ENCODE data around the gene ESYT1.
A peak's percentile ranks its signal among the peaks of the same experiment; 100 is the strongest.

The ESYT1 gene

DNA sequence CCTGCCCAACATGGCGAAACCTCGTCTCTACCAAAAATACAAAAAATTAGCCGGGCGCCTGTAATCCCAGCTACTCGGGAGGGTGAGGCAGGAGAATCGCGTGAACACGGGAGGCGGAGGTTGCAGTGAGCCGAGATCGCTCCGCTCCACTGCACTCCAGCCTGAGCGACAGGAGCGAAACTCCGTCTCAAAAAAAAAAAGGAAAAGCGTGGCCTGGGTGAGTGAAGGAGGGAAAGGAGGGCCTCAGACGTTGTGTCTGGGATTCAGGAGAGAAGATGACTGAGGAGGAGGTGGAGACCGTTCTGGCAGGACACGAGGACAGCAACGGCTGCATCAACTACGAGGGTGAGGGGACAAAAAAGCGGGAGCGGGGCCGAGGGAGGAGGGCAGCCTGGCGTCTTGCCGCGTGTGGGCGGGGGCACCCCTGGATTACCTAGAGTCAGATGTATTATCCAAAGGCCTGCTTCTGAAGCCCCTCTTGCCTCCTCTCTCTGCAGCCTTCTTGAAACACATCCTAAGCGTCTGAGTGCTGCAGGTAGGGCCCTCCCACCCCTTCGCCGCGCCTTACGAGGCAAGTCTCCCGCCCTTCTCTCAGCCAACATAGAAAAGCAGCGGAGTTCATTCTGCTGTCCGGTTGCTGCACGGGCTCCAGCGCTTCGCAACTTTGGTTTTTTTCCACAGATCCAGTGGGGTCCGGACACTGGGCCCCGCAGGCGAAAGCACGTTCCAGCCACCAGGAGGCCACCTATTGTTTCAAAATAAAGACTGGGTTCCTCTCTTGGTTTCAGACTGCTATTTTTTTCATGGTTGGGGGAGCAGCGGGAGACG lies 29.3 kb downstream of the ESYT1 start:
- peak; percentile 62 for DNase-seq

DNA sequence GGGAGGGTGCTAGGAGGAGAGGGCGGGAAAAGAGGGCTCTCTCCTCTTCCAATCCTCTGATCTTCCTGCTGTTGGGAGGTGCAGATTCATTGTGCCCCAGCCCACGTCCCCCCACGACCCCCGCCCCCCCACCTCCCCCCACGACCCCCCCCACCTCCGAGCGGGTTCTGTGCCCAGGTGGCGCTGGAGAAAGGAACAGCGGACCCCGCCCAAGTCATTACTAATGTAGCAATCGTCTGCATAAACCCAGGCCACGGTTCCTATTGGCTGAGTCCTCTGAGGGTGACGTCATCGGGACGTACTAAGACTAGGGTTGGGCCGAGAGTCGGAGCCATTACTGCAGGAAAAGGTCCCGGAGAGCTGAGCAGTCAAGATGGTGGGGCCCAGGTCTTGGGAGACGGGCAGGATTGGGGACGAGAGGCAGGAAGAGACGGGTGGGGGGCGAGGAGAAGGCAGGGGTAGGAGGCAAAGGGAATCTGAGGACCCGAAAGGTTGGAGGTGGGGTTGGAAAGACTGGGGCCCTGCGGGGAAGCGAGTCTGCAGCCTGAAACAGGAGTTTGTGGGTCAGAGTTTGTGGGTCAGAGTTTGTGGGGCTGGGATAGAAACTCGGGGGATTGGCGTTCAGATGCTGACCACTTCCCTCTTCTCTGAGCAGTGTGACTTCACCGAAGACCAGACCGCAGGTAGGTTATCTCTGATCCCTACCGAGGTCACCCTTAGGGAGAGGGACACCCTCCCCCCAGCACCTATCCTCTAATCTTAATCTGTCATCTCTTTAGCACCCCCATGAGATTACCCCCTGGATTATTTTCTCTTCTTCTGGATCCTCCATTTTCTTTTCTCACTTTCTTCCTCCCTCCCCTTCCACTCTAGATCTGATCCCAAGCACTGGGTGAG lies 30.2 kb downstream of the ESYT1 start, which contains the start of gene MYL6:
Gene MYL6, plus strand, starts transcription at position 331 of the 897 bp plus-strand sequence. Its CDS starts 43 bp downstream, at position 374.
- DNase-seq = peak; percentile 85

DNA sequence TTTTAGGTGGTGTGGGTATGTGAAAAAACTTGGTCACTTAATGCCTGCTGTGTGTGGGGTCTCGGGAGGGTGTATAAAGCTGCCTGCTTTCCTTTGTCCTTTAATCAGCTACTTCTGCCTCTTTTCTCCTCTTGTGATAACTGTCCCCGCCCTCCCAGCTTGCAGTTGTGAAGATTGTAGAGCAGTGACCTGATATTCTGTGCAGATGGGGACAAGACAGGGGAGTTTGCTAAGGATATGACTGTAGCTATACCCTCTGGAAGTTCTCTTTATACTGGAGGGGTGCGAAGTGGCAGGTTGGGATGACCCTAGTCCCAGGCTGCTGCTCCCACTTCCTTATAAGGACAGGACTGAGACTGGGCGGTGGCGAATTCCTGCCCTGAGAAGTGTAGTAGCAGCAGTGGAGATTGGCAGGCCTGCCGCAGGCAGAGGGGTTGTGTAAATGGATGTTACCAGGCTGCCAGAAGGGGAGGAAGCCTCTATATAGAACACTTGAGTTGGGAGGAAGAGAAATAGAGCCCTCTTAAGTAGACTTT lies 30.9 kb downstream of the ESYT1 start:
- DNase-seq = no peak

DNA sequence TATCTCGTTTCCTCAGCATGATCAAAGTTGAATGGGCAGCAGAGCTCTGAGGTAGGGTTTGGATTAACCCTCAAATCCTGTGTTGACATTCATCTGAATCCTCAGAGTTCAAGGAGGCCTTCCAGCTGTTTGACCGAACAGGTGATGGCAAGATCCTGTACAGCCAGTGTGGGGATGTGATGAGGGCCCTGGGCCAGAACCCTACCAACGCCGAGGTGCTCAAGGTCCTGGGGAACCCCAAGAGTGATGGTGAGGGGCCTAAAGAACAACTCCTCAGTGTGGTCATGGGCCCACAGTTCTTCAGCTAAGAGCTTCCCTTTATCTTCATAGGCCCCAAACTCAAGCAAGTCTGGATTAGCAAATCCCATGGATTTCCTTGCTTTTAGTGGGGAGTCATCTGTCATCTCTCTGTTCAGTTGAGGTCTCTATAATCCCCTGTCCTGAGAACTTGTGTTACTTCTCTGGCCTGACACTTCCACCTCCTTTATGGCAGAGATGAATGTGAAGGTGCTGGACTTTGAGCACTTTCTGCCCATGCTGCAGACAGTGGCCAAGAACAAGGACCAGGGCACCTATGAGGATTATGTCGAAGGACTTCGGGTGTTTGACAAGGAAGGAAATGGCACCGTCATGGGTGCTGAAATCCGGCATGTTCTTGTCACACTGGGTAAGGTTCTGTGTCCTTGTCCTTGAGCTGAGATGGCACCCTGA lies 31.6 kb downstream of the ESYT1 start:
- DNase-seq = no peak

DNA sequence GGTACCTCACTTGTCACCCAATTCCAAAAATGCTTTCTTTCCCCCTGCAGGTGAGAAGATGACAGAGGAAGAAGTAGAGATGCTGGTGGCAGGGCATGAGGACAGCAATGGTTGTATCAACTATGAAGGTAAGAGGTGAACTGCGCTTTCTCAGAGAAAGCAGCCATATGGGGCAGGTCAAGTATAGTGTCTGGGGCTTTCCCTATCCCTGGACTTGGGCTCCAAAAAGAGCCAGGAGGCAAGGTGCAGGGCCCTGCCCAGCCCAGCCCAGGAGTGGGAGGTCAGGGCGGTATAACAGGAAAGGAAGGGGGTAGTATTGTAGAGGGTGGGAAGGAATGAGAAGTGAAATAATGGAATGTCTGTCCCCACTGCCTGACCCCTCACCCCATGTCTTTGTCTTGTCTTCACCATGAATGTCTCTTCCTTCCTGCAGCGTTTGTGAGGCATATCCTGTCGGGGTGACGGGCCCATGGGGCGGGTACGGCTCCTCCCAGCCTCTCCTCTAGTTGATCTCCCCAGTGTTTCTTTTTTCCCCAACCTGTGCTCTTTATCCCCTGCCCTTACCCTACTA lies 32.2 kb downstream of the ESYT1 start:
- no peak for DNase-seq

DNA sequence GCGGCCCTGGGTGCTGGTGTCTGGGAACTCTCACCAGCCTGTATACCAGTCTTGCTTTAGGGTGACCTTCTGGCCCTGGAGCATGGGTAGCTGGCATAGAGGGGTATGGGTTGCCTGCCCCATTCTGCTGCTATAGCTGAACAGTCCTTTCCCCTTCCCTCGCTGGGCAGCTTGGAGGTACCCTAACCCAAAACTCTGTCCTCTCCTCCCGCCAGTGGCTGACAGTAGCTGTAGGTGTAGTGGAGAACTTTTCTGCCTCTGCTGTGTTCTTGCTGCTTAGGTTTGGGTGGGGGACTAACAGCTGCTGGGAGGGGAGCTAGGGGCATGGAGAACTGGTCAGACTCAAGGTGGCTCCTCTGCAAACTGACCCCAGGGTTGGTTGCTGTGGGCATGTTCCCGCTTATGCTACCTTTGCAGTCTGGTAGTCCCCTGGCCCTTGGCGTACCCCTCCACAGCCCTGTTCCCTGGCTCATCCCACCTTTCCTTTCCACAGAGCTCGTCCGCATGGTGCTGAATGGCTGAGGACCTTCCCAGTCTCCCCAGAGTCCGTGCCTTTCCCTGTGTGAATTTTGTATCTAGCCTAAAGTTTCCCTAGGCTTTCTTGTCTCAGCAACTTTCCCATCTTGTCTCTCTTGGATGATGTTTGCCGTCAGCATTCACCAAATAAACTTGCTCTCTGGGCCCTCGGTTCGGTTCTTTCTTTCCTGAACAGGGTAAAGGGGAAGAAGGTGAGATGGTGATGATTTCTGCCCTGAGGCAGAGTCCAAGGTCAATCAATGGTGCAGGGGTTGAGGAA lies 33.0 kb downstream of the ESYT1 start:
- DNase-seq = no peak

DNA sequence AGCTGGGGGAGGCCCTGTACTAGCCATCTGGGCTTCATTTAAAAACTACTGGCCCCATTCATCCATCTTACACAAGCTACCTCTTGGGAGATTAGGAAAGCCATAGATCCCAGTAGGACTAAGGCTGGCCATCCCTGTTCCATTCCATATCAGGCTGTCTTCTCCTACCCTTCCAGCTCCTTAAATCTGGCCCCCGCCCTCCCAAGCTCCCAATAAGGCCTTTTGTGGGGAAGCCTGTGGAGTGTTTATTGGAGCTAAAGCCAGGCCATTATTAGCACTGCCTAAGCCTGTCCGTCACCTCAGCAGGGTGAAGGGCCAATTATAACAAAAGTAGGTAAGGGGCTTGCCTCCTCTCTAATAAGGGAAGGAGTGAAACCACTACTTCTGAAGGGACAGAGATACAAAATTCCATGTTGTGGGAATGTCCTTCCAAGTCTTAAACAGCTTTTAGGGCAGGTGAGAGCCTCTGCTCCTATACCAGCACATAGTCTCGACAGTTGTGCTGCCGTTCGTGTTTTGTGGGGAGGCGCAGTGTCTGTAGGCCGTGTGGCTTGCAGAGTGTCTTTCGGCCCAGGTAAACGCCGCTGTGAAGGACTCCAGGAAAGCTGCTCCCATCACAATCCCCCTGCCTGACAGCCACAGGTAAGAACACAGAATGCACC lies 33.8 kb downstream of the ESYT1 start:
- DNase-seq = no peak

DNA sequence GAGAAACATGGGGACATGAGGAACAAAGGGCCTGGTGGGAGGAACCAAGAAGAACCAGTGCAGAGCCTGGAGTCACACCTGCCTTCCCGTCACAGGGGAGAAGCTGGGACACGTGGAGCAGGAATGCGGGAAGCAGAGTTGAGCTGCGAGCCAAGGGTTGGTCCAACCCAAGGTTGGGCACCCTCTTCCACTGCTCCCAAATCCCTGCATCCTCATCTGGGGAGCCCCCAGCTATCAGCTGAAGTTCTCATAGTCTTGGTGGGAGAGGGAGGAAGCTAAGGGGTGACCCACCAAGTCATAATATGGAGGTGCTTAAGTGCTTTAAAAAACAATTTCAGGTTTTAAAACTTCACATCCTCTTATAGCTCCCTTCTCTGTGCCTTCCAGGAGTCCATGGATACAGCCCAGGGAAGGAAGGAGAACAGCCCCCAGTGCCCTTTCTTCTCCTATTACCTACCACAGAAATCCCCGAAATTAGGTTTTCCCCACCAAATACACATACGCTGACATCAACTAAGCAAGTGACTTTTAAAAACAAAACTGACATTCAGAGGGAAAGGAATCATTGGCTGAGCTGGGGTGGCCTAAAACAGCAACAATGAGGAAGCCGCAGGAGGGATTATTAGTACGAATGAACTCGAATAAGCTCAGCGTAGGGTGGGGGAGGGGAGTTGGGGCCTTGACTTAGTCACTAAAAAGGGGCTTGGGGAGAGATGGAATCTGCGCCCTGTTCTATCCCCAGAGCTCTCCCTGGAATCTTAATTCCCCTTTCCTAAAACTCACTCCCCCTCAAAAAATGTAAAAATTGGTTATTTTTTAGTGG lies 34.6 kb downstream of the ESYT1 start:
- no peak for DNase-seq

DNA sequence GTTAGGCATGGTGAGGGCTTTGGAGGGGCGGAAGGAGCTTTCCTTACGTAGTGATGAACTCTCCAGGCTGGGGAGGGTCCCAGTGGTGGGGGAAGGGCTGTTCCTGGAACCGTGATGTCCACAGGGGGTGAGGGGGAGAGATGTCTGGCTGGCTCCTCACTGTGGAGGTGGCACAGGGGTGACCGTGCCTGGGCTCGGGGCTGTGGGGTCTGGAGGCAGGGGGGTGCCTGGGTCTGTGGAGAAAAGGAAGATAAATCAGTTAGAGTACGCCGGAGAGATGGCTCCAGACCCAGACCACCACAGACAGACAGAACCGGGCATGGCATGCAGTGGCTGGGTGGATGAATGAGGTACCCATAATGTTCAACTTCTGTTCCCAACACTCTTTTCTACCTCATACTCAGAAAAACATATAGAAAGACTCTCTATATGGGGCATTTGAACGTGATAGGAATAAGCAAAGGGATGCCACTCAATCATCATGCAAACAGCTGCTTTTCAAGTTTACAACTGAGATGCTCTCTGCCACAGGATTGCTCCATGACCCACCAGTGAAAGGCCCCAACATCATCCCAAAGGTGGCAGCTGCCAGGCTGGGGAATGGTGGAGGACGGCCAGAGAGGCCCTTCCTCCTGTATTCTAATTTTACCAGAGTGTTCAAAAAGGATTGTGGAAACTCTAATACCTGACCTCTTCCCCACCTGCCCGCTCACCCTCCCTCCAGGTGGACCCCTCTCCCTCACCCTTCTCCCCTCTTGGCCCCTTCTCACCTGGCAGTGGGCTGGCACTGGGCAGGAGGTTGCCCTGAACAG lies 35.7 kb downstream of the ESYT1 start:
- DNase-seq = no peak

DNA sequence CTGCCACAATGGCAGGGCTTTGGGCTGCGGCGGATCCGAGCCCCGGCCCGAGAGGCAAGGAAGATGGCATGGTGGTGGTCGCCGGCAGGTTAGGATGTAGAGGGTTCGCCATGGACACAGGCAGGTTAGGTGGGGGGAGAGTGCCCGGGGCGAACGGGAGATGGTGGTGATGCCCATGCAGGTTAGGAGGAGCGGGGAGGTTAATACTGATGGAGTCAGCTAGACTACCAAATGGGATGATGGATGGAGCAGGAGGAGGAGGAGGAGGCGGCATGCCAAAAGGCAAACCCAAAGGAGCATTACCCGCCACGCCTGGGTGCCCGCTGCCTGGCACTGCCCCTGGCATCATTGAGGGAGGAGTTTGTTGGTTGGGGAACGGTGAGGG lies 36.3 kb downstream of the ESYT1 start:
- no peak for DNase-seq

DNA sequence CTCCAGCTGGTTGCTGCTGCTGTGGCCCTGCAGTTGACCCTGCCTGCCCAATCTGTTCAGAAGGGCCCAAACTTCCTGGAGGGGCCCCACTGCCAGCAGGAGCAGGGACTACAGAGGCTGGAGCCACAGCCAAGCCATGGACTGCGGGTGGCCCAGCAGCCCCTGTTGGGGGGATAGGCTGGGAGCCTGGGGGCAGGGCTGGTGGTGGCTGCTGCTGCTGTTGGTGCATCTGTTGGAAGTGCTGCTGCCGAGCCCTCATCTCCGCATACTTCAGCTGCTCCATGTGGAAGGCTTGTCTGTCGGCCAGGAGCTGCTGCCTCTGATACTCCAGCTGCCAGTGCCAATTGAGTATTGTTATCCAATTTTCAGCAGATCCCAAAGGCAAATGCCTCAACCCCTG lies 37.3 kb downstream of the ESYT1 start:
- no peak for DNase-seq

DNA sequence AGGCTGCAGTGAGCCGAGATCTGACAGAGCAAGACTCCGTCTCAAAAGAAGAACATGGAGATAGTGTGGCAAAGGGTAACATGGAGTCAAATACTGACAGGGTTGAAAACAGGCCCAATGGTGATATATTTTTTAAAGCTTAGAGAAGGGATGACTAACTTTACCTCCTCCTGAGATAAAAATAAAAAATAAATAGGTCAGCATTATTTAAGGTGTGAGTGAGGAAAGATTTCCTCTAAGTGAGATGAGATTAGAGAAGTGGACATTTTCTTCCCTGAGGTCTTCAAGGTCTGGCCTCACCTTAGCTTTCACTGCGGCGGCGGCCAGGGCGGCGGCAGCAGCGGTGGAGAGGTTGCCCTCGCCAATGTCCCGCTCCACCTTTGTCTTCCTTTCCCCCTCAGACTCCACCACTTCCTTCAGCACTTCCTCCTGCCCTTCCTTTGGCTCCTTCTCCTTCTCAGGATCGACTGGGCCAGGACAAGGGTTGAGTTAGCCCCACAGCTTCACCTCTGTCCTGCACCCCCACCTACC lies 41.2 kb downstream of the ESYT1 start:
- no peak for DNase-seq

DNA sequence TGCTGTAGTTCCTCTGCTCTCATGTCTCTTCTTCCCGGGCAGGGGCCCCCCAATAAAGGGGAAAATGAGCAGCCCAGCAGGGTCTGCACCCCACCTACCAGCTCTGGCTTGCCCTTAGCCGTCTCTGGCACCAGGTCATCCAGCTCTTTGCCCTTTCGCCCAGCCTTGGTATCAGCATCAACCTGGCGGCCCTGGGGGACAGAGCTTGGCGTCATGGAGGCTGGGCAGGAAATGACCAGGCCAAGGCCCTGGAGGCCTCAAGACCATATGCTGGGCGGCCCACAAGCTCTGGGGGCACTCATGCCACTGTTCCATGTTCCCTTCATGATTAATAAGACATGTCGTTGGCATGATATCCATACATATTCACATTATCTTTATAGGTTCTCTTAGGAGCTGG lies 44.8 kb downstream of the ESYT1 start:
- no peak for DNase-seq

DNA sequence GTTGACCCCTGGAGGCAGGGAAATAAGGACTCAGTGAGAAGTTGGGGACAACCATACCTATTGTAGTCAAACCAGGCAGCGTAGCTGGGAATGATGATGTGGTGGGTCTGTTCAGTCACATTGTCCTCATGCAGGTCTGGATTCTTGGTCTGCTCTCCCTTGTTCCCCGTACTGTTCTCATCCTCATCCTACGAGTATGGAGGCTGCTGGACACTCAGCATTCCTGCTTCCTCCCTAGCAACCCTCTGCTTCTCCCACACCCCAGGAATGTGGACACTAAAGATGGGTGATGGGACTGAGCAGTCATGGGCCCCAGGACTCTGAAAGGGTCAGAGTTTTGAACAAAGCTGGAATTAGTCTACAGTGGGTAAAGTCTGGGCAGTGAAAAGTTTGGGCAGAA lies 50.3 kb downstream of the ESYT1 start:
- DNase-seq = no peak

DNA sequence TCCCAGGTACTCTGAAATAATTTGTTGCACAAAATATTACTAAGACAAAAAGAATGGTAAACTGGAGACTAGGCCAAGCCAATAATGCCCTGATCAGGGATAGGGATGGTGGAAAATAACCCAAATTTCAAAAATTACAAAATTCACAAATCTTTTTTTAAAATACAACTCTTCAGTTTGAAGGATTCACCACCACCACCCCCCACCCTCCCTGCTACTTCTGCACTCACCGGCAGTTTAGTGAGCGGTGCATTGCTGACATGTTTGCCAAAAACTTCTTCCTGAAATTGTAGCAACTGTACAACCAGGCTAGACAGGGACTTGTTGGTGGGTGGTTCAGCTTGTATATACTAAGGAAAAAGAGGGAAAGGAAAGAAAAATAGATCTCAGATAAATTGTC lies 58.9 kb downstream of the ESYT1 start:
- DNase-seq = no peak

DNA sequence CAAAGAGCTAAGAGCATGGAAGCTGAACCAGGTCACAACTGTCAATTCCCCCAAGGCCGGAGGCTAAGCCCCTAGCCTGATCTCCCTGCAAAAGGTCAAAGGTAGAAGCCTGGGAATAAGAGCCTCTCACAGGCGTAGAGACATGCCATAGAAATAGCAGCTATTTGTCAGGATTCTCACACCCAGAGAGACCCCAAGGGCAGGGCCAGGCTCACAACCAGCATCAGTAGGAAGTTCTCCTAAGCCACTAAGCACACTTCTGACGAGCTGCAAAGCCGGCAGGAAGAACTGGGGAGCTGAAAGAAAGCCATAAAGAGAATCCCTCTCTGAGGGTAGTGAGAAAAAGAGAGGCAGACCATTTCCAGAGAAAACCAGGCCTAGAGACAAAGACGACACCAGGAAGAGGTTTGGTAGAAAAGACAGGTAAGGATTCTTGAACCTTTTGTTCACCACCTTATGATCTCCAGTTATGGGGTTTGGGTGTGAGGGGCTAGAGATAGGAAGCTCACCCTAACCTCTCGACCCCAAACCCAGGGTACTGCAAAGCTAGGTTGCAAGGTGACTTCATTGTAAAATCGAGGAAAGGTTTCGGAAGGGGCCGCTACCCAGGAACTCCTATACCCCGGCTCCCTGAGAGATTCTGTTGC lies 60.2 kb downstream of the ESYT1 start:
- DNase-seq = no peak

DNA sequence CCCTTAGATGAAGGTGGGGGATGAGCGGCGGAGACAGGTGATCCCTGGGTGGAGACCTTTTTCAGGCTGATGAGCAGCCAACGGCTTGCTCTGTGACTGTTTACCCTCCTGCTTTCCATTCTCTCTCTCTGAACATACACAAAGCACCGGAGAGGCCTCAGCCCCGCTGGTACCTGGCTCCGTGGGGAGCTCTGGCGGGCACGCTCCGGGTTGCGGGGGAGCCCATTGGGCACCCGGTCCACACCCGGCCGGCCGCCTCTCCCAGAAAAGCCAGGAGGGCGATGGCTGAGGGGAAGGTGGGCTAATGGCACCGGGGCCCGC lies 60.7 kb downstream of the ESYT1 start:
- DNase-seq = no peak

DNA sequence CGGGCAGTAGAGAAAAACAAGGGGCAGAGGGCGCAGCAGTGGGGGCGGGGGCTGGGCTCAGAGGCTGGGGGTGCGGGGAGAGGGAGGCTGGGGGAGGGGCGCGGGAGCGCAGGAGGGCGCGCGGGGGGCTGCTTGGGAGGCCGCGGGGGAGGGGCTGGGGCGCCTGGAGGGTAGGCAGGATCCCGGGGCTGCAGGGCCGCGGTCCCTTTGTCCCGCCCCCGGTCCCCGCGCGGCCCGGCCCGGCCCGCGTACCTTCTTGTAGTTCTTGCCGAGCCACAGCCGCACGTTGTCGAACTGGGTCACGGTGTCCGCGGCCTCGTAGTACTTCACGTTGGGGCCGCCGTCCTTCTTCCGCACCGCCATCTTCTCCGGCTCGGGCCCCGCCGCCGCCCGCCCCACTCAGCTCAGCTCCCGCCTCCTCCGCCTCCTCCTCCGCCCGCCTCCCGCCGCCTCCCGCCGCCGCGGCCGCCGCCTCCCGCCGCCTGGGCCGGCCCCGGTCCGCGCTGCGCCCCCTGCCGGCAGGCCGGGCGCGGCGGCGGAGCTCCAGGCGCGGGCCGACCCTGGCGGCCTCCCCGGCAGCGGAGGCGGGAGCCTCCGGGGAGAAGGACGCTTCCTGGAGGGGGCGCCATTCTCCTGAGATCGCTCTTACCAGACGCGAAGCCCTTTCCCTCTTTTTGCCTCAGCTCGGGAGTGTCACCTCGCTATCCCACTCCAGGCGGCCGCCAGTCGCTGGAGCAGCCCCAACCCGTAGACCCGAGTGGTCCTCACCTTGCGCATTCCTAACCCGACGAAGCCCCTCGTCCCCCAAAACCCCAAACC lies 61.2 kb downstream of the ESYT1 start, which contains the start of gene SMARCC2:
Gene SMARCC2, minus strand, starts transcription at position 385 of the 819 bp plus-strand sequence. Its CDS starts 22 bp downstream, at position 363.
- peak; percentile 26 for DNase-seq

Measured in NCI-H524 treated with DMSO at 0.1 percent for 48 hours (cell line).